ENCODE results near the gene CALHM5.

The CALHM5 gene

DNA sequence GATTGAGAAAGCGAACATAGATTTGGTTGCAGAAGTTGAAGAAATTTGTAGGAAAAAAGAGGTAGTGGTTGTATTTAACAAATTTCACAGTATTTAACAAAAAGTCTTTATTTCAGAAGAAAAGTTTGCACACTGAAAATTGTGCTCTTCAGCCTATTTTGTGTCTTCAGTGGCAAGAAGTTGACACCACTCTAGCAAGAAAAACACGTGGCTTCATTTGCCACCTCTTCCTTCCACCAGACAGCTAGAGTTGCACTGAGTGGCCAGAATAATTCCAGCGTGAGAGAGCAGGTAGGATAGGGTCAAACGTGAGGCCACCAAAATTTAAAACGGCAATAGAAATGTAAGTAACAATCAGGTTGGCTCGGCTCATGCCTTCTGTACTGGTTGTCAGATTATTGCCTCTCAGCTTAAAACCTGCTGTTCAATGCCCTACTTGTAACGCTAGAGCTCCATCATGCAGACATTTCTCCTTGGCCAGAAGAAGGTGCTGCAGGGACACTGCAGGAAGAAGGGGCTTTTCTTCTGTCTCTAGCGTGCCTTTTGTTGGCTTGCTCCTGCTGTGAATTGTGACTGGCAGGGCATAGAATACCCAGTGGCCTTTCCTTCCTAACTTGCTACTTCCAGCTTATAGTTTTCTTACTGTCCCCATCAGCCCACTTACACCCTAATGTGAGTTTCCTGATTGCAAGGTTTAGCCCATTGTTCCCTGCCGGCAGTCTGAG, 22.0 kb downstream of the CALHM5 start:
- no peak for DNase-seq

DNA sequence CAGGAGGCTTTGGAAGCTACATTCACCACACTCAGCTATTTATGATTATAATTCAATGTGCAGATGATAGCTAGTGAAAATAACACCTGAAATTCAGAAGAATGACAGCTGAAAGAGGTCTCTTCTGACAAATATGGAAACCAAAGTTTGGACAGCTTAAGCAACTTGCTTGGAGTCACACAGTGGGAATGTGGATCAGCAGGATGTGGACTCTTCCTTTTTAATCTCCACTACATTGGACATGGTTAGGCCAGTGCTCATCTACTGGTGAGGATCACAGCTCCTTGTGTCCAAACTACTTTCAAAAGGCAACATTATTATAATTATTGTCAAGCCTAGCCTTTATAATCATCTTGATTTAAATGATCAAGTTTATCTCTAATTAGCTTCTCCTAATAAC, 23.7 kb downstream of the CALHM5 start:
- intact Hi-C loops (cut with DNase I) = no loop called here
- no peak for DNase-seq

More for the DNA sequence above, 22.0 kb downstream of the CALHM5 start:
- intact Hi-C loops (cut with DNase I) = loop anchor here (5.0 kb wide), 1 partner anchor 251 kb away; no protein-coding TSS in a partner anchor

DNA sequence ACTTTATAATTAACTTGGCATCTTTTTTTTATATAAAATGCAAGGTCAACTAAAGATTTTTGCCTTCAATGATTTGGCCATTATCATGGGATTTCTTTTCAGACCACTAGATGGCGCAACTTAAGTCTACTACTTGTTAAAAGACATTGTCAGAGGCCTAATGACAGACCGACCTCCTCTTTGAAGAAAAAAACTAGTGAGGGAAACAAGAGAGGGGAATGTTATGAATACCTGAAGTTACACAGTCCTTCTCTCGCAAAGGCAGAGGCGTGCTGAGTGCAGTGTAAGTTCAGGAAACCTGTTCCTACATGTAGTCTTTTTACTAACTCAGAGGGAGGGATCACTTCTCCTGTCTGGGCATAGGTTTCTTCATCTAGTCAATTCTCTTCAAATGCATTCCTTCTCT, 24.8 kb downstream of the CALHM5 start:
- DNase-seq = peak in 11 of 42 donors; percentile 12 to 63 (median 38)
- intact Hi-C loops (cut with DNase I) = no loop called here

DNA sequence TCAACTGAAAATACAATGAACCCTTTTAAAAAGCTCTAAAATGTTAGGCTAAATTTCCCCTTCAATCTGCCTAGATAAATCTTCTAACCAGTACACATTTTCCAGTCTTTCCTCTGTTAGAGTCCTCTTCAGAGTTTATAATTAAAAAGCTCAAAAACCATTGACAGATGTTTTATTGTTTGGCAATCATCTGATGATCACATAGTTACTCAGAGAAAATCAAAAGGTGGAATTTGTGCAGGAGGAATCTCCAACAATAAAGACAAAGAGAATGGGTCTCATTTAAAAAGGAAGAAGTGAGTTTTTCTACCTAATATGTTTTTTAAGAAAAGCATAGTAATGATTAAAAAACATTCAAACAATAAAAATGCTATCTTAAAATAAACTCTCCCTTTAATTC, 31.0 kb downstream of the CALHM5 start:
- intact Hi-C loops (cut with DNase I) = no loop called here
- DNase-seq = no peak

DNA sequence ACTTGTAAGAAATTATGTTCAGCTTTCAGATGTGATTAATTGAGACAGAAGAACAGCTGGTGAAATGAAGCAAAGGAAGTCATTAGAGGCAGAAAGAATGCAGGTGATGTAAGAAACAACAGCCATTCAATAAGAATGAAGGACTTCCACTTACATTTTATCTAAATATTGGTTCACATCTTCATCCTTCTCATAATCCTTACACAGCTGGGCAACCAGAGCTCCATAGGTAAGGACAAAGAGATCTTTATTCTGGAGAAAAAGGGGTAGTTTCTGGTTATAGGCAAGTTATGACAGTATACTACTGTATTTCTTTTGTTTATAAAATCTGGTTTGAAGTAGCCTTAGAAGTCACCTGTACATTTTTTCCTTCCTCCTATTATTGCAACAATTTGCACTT, 31.7 kb downstream of the CALHM5 start:
- intact Hi-C loops (cut with DNase I) = no loop called here
- DNase-seq = no peak

DNA sequence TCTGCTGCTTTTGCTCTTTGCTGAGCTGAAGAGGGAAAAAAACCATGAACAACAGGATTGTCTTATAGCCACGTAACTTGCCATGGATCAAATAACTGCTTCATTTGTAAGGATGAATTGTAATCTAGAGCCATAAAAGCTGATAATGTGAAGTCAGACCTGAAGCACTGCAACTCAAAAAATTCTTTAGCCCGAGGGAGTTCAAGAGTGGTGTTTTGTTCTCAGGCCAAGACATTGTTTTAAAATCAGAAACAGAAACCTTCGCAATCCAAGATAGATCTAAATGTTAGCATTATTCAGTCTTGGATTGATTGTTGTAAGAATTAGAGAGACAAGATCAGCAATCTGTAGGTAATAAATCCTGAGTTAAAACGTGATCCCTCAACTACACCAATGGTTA, 34.2 kb downstream of the CALHM5 start, which contains the start of gene TRAPPC3L:
TSS of gene TRAPPC3L (minus strand) at position 34 of the 400 bp plus-strand sequence. CDS start 170 bp downstream, outside the sequence.
- DNase-seq = no peak
- intact Hi-C loops (cut with DNase I) = no loop called here

DNA sequence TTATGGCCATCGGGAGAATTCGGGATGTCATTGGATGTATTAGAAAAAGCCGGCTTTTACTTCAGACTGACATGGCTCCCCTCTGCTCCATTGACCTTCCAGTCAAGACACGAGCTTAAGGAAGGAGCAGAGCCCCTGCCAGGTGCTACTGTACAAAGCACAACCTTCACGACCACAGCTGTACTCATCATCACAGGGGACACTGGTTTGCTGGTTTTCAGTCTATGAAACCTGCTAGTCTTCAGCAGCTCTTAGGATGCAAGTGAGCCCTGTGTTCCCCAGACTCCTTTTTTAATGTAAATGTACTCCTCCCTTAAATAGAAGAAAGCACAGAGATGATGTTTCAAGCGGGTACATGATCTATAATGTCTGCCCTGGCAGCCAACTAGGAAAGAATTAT, 35.9 kb downstream of the CALHM5 start:
- intact Hi-C loops (cut with DNase I) = no loop called here

DNA sequence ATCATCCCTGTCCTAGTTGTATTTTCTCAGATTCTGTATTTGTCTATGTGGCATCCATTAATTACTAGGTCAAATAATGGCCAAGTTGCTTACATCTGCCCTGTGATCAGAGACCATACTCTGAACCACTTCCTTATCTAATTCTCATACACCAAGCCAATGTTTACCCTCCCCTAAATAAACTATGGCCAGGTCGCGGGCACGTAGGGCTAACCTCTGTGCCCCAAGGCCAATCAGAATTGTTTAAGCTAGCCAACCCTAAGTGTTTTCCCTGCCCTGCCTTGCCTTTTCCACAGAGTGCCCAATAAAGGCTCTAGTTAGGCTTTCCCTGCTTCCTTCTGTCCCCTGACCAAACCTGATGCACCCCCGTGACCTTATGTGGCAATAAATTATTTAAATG, 39.4 kb downstream of the CALHM5 start:
- intact Hi-C loops (cut with DNase I) = no loop called here
- DNase-seq = no peak

More for the DNA sequence above, 35.9 kb downstream of the CALHM5 start:
- DNase-seq = no peak

DNA sequence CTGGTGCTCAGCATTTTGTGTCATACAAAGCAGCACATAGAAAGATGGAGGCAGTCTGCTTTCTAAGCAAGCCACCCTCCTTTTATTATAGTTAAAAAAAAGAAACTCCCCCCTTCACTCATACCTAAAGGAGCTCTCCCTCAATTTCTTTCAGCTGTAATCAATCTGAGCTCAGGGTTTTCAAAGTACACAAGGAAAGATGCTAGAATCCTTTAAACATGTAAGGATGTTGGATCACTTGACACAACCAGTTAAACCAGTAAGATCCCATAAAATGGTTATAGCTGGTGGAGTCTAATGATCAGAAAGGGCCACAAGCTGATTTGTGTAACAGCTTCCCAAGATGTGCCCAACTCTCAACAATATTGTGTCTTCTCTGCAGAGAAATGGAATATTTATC, 42.0 kb downstream of the CALHM5 start, which contains the start of gene CALHM4:
TSS of gene CALHM4 (plus strand) at position 301 of the 400 bp plus-strand sequence. CDS start at position 344, 43 bp downstream.
- intact Hi-C loops (cut with DNase I) = no loop called here
- DNase-seq = no peak

DNA sequence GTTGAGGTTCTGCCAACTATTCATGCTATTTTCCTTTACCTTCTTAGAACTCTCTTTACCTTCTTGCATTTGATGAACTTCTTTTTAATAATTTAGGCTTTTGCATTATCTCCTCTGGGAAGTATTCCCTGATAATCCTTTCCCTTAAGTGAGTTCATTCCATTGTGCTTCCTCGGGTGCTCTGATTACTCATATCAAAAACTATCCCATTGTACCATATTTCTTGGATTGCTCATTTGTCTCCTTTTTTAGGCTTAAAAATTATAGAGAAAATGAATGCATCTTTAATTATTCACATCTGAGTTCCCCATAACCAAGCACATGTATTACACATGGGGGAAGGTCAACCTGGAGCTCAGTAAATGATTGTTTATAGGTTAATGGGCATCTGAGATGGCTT, 44.6 kb downstream of the CALHM5 start:
- intact Hi-C loops (cut with DNase I) = no loop called here
- DNase-seq = no peak

DNA sequence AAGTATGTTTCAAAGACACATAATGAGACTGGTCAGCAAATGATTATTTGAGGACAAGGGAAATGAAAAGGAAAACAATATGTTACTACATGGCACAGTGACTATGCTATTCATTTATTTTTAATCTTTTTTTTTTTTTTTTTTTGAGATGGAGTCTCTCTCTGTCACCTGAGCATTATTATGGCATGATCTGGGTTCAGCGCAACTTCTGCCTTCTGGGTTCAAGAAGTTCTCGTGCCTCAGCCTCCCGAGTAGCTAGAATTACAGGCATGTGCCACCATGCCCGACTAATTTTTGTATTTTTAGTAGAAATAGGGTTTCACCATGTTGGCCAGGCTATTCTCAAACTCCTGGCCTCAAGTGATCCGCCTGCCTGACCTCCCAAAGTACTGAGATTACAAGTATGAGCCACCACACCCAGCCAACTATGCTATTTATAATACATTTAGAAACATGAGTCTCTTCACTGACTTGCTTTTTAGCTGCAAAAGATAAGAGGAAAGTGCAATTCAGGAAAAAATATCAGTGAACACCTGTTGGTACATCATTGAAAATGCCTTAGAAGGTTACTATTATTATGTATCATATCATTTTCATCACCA, 45.5 kb downstream of the CALHM5 start:
- no peak for DNase-seq
- intact Hi-C loops (cut with DNase I) = no loop called here

DNA sequence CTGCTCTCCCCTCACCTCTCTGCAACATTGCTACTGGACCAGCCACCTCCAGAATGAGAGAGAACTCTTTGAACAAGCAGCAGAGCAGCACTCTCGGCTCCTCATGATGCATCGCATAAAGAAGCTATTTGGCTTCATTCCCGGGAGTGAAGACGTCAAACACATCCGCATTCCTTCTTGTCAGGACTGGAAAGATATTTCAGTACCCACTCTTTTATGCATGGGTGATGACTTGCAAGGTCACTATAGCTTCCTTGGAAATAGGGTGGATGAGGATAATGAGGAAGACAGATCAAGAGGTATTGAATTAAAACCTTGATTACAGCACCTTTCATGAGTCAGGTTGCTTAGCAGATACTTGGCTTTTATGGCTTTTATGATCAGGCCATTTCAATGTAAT, 46.5 kb downstream of the CALHM5 start:
- intact Hi-C loops (cut with DNase I) = no loop called here
- DNase-seq = no peak

DNA sequence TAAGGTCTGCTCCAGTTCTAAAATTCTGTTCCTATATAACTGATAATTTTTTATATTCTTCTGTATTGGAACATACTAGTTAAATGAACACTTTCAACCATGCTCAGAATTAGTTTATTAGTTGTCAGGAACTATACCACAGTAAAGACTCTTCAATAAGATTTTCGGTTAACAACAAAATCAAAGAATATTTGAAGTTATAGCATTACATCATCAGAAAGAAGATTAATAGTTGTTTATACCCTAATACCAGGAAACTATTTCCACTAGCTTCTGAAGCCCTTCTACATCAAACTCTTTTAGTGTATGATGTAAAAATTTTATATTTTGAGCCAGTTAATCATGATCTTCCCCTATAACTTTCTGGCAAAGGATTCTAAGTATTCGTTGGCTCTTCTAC, 48.7 kb downstream of the CALHM5 start:
- DNase-seq = no peak
- intact Hi-C loops (cut with DNase I) = loop anchor here (5.0 kb wide), 1 partner anchor 283 kb away; the partner anchor contains the start of gene TSPYL1

DNA sequence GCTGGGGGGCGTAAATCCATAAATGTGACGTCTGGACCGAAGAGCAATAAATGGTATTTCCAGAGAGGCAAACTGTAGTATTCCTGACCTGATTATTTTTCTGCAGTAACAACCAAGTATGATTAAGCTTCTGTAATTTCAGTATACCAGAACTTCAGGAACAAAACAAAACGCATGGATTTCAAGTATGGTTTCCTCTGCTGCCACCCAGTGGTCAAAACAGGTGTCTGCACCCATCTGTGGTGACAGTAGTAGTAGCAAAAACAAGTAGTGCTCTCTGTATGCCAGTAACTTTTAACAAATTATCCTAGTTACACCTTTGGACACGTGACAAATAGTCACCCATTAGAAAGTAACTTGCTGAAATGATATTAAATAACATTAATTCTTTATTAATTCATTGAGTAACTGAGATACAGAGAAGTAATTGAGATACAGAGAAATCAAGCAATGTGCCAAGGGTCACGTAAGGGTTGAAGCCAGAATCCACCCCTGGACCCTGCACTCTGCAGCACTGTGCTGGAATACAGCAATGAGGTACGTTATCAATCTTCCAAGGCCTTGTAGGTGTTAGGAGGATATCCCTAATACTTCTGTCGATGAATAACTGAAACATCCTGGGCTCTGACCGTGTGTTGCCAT, 50.1 kb downstream of the CALHM5 start:
- intact Hi-C loops (cut with DNase I) = loop anchor here (5.0 kb wide), 1 partner anchor 284 kb away; the partner anchor contains the start of gene TSPYL1

DNA sequence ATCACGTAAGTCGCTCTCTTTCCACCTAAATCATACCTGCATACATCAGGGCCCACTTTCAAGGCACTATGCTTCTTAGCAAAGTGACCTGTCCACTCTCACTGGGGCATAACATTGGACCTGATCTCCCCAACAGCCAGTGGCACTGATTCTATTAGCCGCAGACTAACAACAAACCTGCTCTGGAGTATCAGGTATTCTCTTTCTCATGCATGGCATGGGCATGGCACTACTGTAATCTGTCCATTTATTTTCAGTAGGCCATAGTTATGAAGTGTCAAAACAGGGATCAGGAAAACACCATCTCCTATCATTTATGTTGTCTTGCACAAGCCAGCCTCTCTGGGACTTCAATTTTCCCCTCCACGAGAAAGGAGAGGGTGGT, 50.6 kb downstream of the CALHM5 start:
- intact Hi-C loops (cut with DNase I) = loop anchor here (5.0 kb wide), 1 partner anchor 285 kb away; the partner anchor contains the start of gene TSPYL1

More for the DNA sequence above, 50.1 kb downstream of the CALHM5 start:
- peak; percentile 36 to 93 (median 81) for DNase-seq

DNA sequence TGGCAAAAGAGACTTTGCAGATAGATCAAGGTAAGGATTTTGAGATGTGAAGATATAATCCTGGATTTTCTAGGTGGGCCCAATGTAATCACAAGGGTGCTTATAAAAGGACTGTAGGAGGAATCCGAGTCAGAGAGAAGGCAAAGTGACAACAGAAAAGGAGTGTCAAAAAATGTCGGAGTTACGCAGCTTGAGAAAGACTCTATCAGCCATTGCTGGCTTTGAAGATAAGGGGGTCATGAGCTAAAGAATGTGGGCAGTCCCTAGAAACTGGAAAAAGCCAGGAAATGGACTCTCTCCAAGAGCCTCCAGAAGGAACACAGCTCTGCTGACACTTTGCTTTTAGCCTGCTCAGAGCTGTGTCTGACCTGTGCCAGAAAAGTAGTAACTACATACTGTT, 51.2 kb downstream of the CALHM5 start:
- intact Hi-C loops (cut with DNase I) = loop anchor here (5.0 kb wide), 1 partner anchor 285 kb away; the partner anchor contains the start of gene TSPYL1
- no peak for DNase-seq

More for the DNA sequence above, 50.6 kb downstream of the CALHM5 start:
- no peak for DNase-seq

DNA sequence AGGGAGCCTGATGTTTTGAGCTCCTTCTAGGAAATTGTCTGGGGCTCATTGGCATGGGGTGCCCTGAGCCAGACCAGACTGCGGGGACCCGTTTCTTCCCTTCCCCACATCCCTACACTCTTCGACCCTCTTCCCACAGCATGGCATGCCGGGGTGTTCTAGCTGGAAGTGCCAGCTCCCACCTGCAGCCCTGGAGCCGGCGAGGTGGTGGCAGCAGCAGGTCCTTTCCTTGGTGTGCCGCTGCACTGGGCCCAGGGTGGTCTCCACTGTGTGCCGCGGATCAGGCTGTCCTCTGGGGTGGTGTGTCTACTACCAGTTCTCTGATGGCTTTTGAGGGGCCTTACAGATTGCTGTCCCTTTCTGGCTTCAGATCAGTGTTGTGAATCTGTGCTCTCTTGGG, 52.4 kb downstream of the CALHM5 start:
- intact Hi-C loops (cut with DNase I) = loop anchor here (5.0 kb wide), 1 partner anchor 287 kb away; the partner anchor contains the start of gene TSPYL1
- DNase-seq = no peak

DNA sequence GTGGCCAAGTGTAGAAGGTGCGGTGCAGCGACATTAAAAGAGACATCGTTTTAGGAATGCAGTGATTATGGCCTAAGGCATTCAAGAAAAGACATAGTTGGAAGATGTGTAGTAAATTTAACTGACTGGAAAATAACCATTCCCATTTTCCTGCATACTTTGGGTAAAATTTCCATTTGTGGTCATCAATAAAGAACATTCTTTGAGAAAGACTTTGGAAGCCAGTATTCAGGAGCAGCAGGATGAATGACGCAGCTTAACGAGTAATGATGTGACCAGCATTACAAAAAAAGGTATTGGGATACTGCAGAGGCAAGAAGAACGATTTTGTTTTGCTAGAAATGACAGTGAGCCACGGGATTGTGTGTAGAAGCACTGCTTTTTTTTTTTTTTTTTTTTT, 52.9 kb downstream of the CALHM5 start:
- intact Hi-C loops (cut with DNase I) = loop anchor here (5.0 kb wide), 1 partner anchor 287 kb away; the partner anchor contains the start of gene TSPYL1
- DNase-seq = no peak
